ENCODE results near the gene PLA2G1B.

- TF ChIP-seq GATA3 (IDR thresholded peaks at IDR 0.05; ENCODE audit: low read depth, low read length) (no peak), GATA2 (IDR thresholded peaks at IDR 0.05; ENCODE audit: low read depth, low read length) (no peak)
Measured at GRCh38 chr12:120358412-120359100, 31.0 kb upstream of the PLA2G1B start.
